ENCODE data around the gene IPO9.

The IPO9 gene

GRCh38 chr1:201881617-201882016 is 52.7 kb downstream of the IPO9 start:
- Histone ChIP-seq H4K20me1 (ENCODE audit: insufficient read depth, low read length) (no peaks in the 10 kb centered on the region), H3K9me2 (ENCODE audit: low read depth, low read length) (no peaks in the 10 kb centered on the region), H3K9me3 (ENCODE audit: low read length) (no peaks in the 10 kb centered on the region), H2AFZ (ENCODE audit: low read length) (no peak overlapping the region), H3K27ac (ENCODE audit: low read depth, low read length, poor library complexity, severe bottlenecking) (no peak overlapping the region), H3K79me2 (ENCODE audit: insufficient read depth, low read length) (no peaks in the 10 kb centered on the region), H3K4me1 (ENCODE audit: insufficient read depth, low read length, severe bottlenecking) (no peaks in the 10 kb centered on the region), H3K9ac (ENCODE audit: low read length) (no peak overlapping the region), H3K4me2 (ENCODE audit: low read length) (no peak overlapping the region), H3K36me3 (ENCODE audit: insufficient read depth, low read length) (peaks cover 13% of the 10 kb centered on the region), H3F3A (ENCODE audit: insufficient read depth, low read length) (no peaks in the 10 kb centered on the region), H3K4me3 (ENCODE audit: low read depth, low read length, poor library complexity, severe bottlenecking) (no peak overlapping the region), H3K27me3 (ENCODE audit: insufficient read depth, low read length) (no peaks in the 10 kb centered on the region)
- TF ChIP-seq EZH2 (IDR thresholded peaks at IDR 0.05; ENCODE audit: borderline replicate concordance, low read length): no peak
- TF ChIP-seq, protein P1, sequence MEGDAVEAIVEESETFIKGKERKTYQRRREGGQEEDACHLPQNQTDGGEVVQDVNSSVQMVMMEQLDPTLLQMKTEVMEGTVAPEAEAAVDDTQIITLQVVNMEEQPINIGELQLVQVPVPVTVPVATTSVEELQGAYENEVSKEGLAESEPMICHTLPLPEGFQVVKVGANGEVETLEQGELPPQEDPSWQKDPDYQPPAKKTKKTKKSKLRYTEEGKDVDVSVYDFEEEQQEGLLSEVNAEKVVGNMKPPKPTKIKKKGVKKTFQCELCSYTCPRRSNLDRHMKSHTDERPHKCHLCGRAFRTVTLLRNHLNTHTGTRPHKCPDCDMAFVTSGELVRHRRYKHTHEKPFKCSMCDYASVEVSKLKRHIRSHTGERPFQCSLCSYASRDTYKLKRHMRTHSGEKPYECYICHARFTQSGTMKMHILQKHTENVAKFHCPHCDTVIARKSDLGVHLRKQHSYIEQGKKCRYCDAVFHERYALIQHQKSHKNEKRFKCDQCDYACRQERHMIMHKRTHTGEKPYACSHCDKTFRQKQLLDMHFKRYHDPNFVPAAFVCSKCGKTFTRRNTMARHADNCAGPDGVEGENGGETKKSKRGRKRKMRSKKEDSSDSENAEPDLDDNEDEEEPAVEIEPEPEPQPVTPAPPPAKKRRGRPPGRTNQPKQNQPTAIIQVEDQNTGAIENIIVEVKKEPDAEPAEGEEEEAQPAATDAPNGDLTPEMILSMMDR (IDR thresholded peaks at IDR 0.05; ENCODE audit: low read length): no peak

- no peaks in the 10 kb centered on the region for H3F3A ChIP-seq (ENCODE audit: insufficient read depth, low read length)
- H3K36me3 ChIP-seq (ENCODE audit: insufficient read depth, low read length): peaks cover 6% of the 10 kb centered on the region
- no peak overlapping the region for H2AFZ ChIP-seq (ENCODE audit: low read length)
- no peak overlapping the region for H3K9ac ChIP-seq (ENCODE audit: low read length)
- no peak overlapping the region for H3K27ac ChIP-seq (ENCODE audit: low read depth, low read length, poor library complexity, severe bottlenecking)
- no peaks in the 10 kb centered on the region; the same call in 1 of the 2 replicates for H3K27me3 ChIP-seq (ENCODE audit: insufficient read depth, low read length)
- no peaks in the 10 kb centered on the region for H4K20me1 ChIP-seq (ENCODE audit: insufficient read depth, low read length)
- TF ChIP-seq, protein P1 (IDR thresholded peaks at IDR 0.05; ENCODE audit: low read length): no peak; the same call in 1 of the 2 replicates
- no peak for TF ChIP-seq EZH2 (IDR thresholded peaks at IDR 0.05; ENCODE audit: borderline replicate concordance, low read length)
- no peak overlapping the region for H3K4me3 ChIP-seq (ENCODE audit: low read depth, low read length, poor library complexity, severe bottlenecking)
- no peaks in the 10 kb centered on the region for H3K79me2 ChIP-seq (ENCODE audit: insufficient read depth, low read length)
- H3K4me1 ChIP-seq (ENCODE audit: insufficient read depth, low read length, severe bottlenecking): no peaks in the 10 kb centered on the region
- H3K9me3 ChIP-seq (ENCODE audit: low read length): no peaks in the 10 kb centered on the region
- H3K9me2 ChIP-seq (ENCODE audit: low read depth, low read length): no peaks in the 10 kb centered on the region
- no peak overlapping the region for H3K4me2 ChIP-seq (ENCODE audit: low read length)
Measured at GRCh38 chr1:201882665-201883132, 53.7 kb downstream of the IPO9 start.

GRCh38 chr1:201883266-201883665 is 54.3 kb downstream of the IPO9 start:
- no peaks in the 10 kb centered on the region for H4K20me1 ChIP-seq (ENCODE audit: insufficient read depth, low read length)
- H3K27ac ChIP-seq (ENCODE audit: low read depth, low read length, poor library complexity, severe bottlenecking): no peak overlapping the region
- no peak overlapping the region for H3K9ac ChIP-seq (ENCODE audit: low read length)
- H3K36me3 ChIP-seq (ENCODE audit: insufficient read depth, low read length): peaks cover 5% of the 10 kb centered on the region
- H3F3A ChIP-seq (ENCODE audit: insufficient read depth, low read length): no peaks in the 10 kb centered on the region
- TF ChIP-seq, protein P1 (IDR thresholded peaks at IDR 0.05; ENCODE audit: low read length): no peak
- no peak for TF ChIP-seq EZH2 (IDR thresholded peaks at IDR 0.05; ENCODE audit: borderline replicate concordance, low read length)
- H3K27me3 ChIP-seq (ENCODE audit: insufficient read depth, low read length): no peaks in the 10 kb centered on the region; the same call in 1 of the 2 replicates
- H3K4me3 ChIP-seq (ENCODE audit: low read depth, low read length, poor library complexity, severe bottlenecking): no peak overlapping the region
- no peaks in the 10 kb centered on the region for H3K4me1 ChIP-seq (ENCODE audit: insufficient read depth, low read length, severe bottlenecking)
- no peaks in the 10 kb centered on the region for H3K79me2 ChIP-seq (ENCODE audit: insufficient read depth, low read length)
- H2AFZ ChIP-seq (ENCODE audit: low read length): no peak overlapping the region
- H3K9me3 ChIP-seq (ENCODE audit: low read length): no peaks in the 10 kb centered on the region
- no peak overlapping the region for H3K4me2 ChIP-seq (ENCODE audit: low read length)
- no peaks in the 10 kb centered on the region for H3K9me2 ChIP-seq (ENCODE audit: low read depth, low read length)
